Measurements from ENCODE around the gene FBRSL1. TPM values are rescaled to one million over a fixed set of nuclear protein-coding genes. Genes with fewer than 3 reads are reported as not detected.

Gene FBRSL1
- total and polyA plus RNA-seq, 2 donors (not counting 3 experiments of a cell fraction or from before 2014, with no cell fraction given), result 19.3 to 79.8 TPM

DNA sequence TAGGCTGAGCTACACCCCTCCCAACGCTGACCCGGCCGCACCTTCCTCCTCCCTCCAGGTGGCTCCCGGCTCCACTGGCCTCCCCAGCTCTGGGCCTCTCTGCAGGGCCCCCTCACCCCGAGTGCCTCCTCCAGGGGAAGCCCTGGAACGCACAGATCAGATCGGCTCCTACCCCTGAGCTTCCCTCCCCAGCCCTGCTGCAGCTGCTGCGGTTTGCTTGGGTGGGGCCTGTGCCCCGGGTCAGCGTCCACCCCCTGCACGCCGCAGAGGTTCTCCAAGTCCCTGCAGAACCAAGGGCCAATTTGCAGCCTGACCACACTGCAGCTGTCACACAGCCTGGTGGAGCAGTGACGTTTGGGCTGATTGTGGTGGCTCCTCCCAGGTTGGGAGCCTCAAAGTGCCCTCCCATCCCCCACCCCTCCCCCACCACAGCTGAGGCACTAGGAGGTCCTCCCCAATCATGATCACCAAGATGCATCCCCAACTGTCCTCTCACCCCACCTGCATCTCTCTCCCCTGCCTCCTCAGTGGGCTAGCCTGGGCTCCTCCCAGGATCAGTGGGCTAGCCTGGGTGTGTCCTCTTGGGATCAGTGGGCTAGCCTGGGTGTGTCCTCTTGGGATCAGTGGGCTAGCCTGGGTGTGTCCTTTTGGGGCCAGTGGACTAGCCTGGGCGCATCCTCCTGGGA is 12.8 kb upstream of the FBRSL1 start:
- intact Hi-C loops (cut with micrococcal nuclease), result no loop called here
- BruUV-seq (replicated peaks), result no TSS peak

DNA sequence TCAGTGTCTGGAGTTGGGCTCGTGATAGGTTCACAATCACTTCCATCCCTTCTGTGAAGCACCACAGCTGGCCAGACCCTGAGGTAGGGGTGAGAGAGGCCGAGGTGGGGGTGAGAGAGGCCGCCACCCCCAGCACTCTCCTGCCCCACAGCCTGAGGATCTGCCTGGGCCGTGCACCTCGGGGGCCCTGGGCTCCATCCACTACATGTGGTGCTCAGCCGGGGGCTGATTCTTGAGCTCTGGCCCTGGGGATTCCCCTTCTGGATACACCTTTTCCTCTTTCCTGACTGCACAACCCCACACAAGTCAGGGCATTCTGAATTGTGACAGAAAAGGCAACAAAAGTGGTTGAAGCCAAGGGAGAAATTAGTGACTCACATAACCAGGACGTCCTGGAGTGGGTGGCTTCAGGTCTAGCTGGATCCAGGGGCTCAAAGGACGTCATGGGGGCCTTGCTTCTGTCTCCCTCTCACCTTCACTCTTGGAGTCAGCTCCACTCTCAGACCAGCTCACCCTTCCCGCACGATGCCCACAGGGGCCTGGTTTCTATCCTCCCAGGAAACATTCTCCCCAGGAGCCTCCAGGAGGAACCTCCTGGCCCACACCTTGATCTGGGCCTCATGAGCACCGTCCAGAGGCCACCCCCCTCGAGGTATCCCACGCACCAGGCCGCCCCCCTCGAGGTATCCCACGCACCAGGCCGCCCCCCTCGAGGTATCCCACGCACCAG is 12.1 kb upstream of the FBRSL1 start:
- DNase-seq (ENCODE audit: low read depth, low spot score) (no peak), FAIRE-seq (no peak)
- H3K9me1 ChIP-seq (replicated peaks; ENCODE audit: control insufficient read depth, extremely low read depth, insufficient read depth, low read length), result no peaks in the 10 kb centered on the region
- no peak overlapping the region for H3K4me3 ChIP-seq (replicated peaks in 1 of 3; ENCODE audit: insufficient read depth in 1 of 3, low read depth in 1 of 3, low read length in 3 of 3)
- ChIA-PET CTCF (interaction anchor here (0.8 to 1.1 kb wide), 3 partner anchors 9 to 46 kb away, joined by 3 to 4 read pairs (median 3); no protein-coding TSS in a partner anchor), POLR2A (no interaction called here)
- H3K36me3 ChIP-seq (ENCODE audit: control insufficient read depth in 2 of 2, extremely low read depth in 1 of 2, insufficient read depth in 2 of 2, low read length in 2 of 2), result no peaks in the 10 kb centered on the region
- H4K20me1 ChIP-seq (replicated peaks; ENCODE audit: control insufficient read depth, extremely low read depth, insufficient read depth, low read length), result no peaks in the 10 kb centered on the region
- H2AFZ ChIP-seq (ENCODE audit: low read depth, low read length), result no peak overlapping the region
- intact Hi-C loops (cut with micrococcal nuclease) (no loop called here), dilution Hi-C loops (cut with MboI; ENCODE audit: extremely low pct_ligation_motif_present, low sequenced_read_pairs) (no loop called here)
- BruUV-seq (replicated peaks), result no TSS peak
- no peaks in the 10 kb centered on the region for H3K4me1 ChIP-seq (ENCODE audit: control insufficient read depth, extremely low read depth, insufficient read depth, low read length)
- H3K79me2 ChIP-seq (ENCODE audit: control insufficient read depth, insufficient read depth, low read length), result no peaks in the 10 kb centered on the region
- no peak overlapping the region for H3K4me2 ChIP-seq (ENCODE audit: insufficient read depth, low read length)
- H3K9me3 ChIP-seq (replicated peaks; ENCODE audit: control insufficient read depth, insufficient read depth, low read length), result no peaks in the 10 kb centered on the region
- TF ChIP-seq, protein P1, sequence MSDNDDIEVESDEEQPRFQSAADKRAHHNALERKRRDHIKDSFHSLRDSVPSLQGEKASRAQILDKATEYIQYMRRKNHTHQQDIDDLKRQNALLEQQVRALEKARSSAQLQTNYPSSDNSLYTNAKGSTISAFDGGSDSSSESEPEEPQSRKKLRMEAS (IDR thresholded peaks at IDR 0.05; ENCODE audit: insufficient read depth, insufficient read length), result no peak
- TF ChIP-seq EZH2 (IDR thresholded peaks at IDR 0.05; ENCODE audit: borderline replicate concordance, low read depth, low read length, severe bottlenecking), result no peak
- no peak for TF ChIP-seq CTCF (IDR thresholded peaks at IDR 0.05; ENCODE audit: extremely low read depth in 1 of 2, insufficient read depth in 1 of 2, low read depth in 1 of 2, low read length in 2 of 2)
- no peak for TF ChIP-seq FOS (IDR thresholded peaks at IDR 0.05; ENCODE audit: borderline replicate concordance, insufficient read depth, low read length)
- TF ChIP-seq POLR2AphosphoS5 (IDR thresholded peaks at IDR 0.05; ENCODE audit: insufficient read depth, low read depth, low read length), result no peak
- TF ChIP-seq MYC (IDR thresholded peaks at IDR 0.05; ENCODE audit: low read depth, low read length), result no peak
- no peak for TF ChIP-seq POLR2A (IDR thresholded peaks at IDR 0.05; ENCODE audit: low read depth, low read length)
- TF ChIP-seq GATA2 (IDR thresholded peaks at IDR 0.05; ENCODE audit: insufficient read depth, insufficient read length, low read depth, low read length), result no peak
- no peak for TF ChIP-seq JUN (IDR thresholded peaks at IDR 0.05; ENCODE audit: borderline replicate concordance, insufficient read depth, insufficient read length, low read depth)
- H3K27me3 ChIP-seq (ENCODE audit: control insufficient read depth in 2 of 2, insufficient read depth in 2 of 2, low read length in 2 of 2), result no peaks in the 10 kb centered on the region
- no peak overlapping the region for H3K9ac ChIP-seq (replicated peaks; ENCODE audit: extremely low read depth, insufficient read depth, low read length)
- H3K27ac ChIP-seq (ENCODE audit: insufficient read depth, low read depth, low read length), result no peak overlapping the region

More for the DNA sequence above, 12.8 kb upstream of the FBRSL1 start:
- no peaks in the 10 kb centered on the region for H3K9me3 ChIP-seq (replicated peaks; ENCODE audit: control insufficient read depth, insufficient read depth, low read length)
- no peak overlapping the region for H3K4me2 ChIP-seq (ENCODE audit: insufficient read depth, low read length)
- no peak for DNase-seq (ENCODE audit: low read depth, low spot score)
- no peaks in the 10 kb centered on the region for H3K36me3 ChIP-seq (ENCODE audit: control insufficient read depth in 2 of 2, extremely low read depth in 1 of 2, insufficient read depth in 2 of 2, low read length in 2 of 2)
- no peak overlapping the region for H3K9ac ChIP-seq (replicated peaks; ENCODE audit: extremely low read depth, insufficient read depth, low read length)
- H3K4me1 ChIP-seq (ENCODE audit: control insufficient read depth, extremely low read depth, insufficient read depth, low read length), result no peaks in the 10 kb centered on the region
- H3K27me3 ChIP-seq (ENCODE audit: control insufficient read depth in 2 of 2, insufficient read depth in 2 of 2, low read length in 2 of 2), result no peaks in the 10 kb centered on the region
- H3K79me2 ChIP-seq (ENCODE audit: control insufficient read depth, insufficient read depth, low read length), result no peaks in the 10 kb centered on the region
- no peaks in the 10 kb centered on the region for H3K9me1 ChIP-seq (replicated peaks; ENCODE audit: control insufficient read depth, extremely low read depth, insufficient read depth, low read length)
- TF ChIP-seq POLR2AphosphoS5 (IDR thresholded peaks at IDR 0.05; ENCODE audit: insufficient read depth, low read depth, low read length), result no peak
- ChIA-PET CTCF (interaction anchor here (0.9 to 1.3 kb wide), 4 partner anchors 10 to 62 kb away, joined by 3 to 5 read pairs (median 4); no protein-coding TSS in a partner anchor), POLR2A (no interaction called here)
- H2AFZ ChIP-seq (ENCODE audit: low read depth, low read length), result no peak overlapping the region
- dilution Hi-C loops (cut with MboI; ENCODE audit: extremely low pct_ligation_motif_present, low sequenced_read_pairs), result no loop called here
- no peak for FAIRE-seq
- H3K27ac ChIP-seq (ENCODE audit: insufficient read depth, low read depth, low read length), result no peak overlapping the region
- H3K4me3 ChIP-seq (replicated peaks in 1 of 3; ENCODE audit: insufficient read depth in 1 of 3, low read depth in 1 of 3, low read length in 3 of 3), result no peak overlapping the region
- H4K20me1 ChIP-seq (replicated peaks; ENCODE audit: control insufficient read depth, extremely low read depth, insufficient read depth, low read length), result no peaks in the 10 kb centered on the region
